ENCODE measurements around the gene LRRC58. TPM values are rescaled to one million over a fixed set of nuclear protein-coding genes. Genes with fewer than 3 reads are reported as not detected.
A peak's percentile ranks its signal among the peaks of the same experiment; 100 is the strongest.

Gene LRRC58
- total RNA-seq, 8 experiments from 2014 or later, result 7.0 to 50.1 (median 20.1) TPM

GRCh38 chr3:120357807-120358206, 8.7 kb upstream of the LRRC58 start:
- H3K27ac ChIP-seq, result no peak overlapping the region
- in situ Hi-C loops (cut with MboI; ENCODE audit: low pct_unique_long_range_greater_than_20kb in 2 of 9, low sequenced_read_pairs in 9 of 9, unreplicated experiment in 9 of 9), result no loop called here
- no peak for ATAC-seq (replicated peaks in 6 of 8)
- no peaks in the 10 kb centered on the region for H3K4me1 ChIP-seq (replicated peaks in 1 of 2)
- no peak overlapping the region for H3K4me3 ChIP-seq

- no peak for ATAC-seq (replicated peaks in 6 of 8)
- WGBS, 10 experiments, result 75 to 100% (median 100%) methylated on average over 1 of the region's 1 CpG; no CpG with 5 or more reads in 3 of the 10 experiments
- no peak overlapping the region for H3K27ac ChIP-seq
- H3K4me3 ChIP-seq, result no peak overlapping the region
- in situ Hi-C loops (cut with MboI; ENCODE audit: low pct_unique_long_range_greater_than_20kb in 2 of 9, low sequenced_read_pairs in 9 of 9, unreplicated experiment in 9 of 9), result no loop called here
- H3K4me1 ChIP-seq (replicated peaks in 1 of 2), result peaks cover 0 to 2% of the 10 kb centered on the region in 2 donors
Measured at GRCh38 chr3:120355486-120355885, 6.3 kb upstream of the LRRC58 start.

- ATAC-seq (replicated peaks in 6 of 8), result no peak
- in situ Hi-C loops (cut with MboI; ENCODE audit: low pct_unique_long_range_greater_than_20kb in 2 of 9, low sequenced_read_pairs in 9 of 9, unreplicated experiment in 9 of 9), result no loop called here
- Histone ChIP-seq H3K27ac (no peak overlapping the region), H3K4me3 (no peak overlapping the region), H3K4me1 (replicated peaks in 1 of 2) (peaks cover 0 to 2% of the 10 kb centered on the region in 2 donors)
Measured at GRCh38 chr3:120353463-120353862, 4.3 kb upstream of the LRRC58 start.

- 86 to 100% (median 100%) methylated on average over 1 to 3 of the region's 4 CpGs; no CpG with 5 or more reads in 3 of the 10 experiments for WGBS, 10 experiments
- Histone ChIP-seq H3K4me1 (replicated peaks in 1 of 2) (peaks cover 5 to 9% of the 10 kb centered on the region in 2 donors), H3K4me3 (no peak overlapping the region), H3K27ac (no peak overlapping the region)
- in situ Hi-C loops (cut with MboI; ENCODE audit: low pct_unique_long_range_greater_than_20kb in 2 of 9, low sequenced_read_pairs in 9 of 9, unreplicated experiment in 9 of 9), result no loop called here
- ATAC-seq (replicated peaks in 6 of 8), result no peak
Measured at GRCh38 chr3:120352017-120352416, 2.9 kb upstream of the LRRC58 start.

DNA sequence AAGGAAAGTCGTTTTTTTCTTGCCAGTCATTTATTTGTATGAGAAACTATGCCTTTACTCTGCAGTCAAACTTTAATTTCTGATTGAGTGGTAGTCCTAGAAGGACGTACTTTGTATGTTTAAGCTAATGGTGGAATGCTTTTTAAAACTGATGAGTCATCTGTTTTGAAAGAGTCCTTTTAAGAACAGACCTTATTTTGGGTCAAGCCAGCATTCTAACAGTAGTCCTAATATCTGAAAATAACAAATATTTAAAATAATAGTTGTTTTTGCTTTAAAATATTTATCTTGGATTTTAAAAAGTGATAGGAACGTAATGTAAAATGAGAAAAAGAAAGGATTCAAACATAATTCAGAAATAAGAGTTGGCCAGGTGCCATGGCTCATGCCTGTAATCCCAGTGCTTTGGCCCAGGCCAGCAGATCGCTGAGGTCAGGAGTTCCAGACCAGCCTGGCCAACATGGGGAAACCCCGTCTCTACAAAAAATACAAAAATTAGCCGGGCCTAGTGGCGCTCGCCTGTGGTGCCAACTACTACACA, 1.3 kb upstream of the LRRC58 start:
- H3K4me3 ChIP-seq, result peak overlapping the region in 3 of 5 donors; percentile 70 to 88 (median 80)
- in situ Hi-C loops (cut with MboI; ENCODE audit: low pct_unique_long_range_greater_than_20kb in 2 of 9, low sequenced_read_pairs in 9 of 9, unreplicated experiment in 9 of 9), result no loop called here
- no peak overlapping the region for H3K27ac ChIP-seq
- WGBS, 10 experiments, result 14 to 76% (median 59%) methylated on average over 2 to 8 of the region's 8 CpGs
- H3K4me1 ChIP-seq (replicated peaks in 1 of 2), result peaks cover 5 to 9% of the 10 kb centered on the region in 2 donors
- no peak for ATAC-seq (replicated peaks in 6 of 8)

- Histone ChIP-seq H3K4me1 (replicated peaks in 1 of 2) (peaks cover 5 to 9% of the 10 kb centered on the region in 2 donors), H3K4me3 (peak overlapping the region; percentile 70 to 88 (median 76)), H3K27ac (peak overlapping the region; percentile 86 to 88)
- no peak for ATAC-seq (replicated peaks in 6 of 8)
- in situ Hi-C loops (cut with MboI; ENCODE audit: low pct_unique_long_range_greater_than_20kb in 2 of 9, low sequenced_read_pairs in 9 of 9, unreplicated experiment in 9 of 9), result no loop called here
- WGBS, 10 experiments, result 0 to 17% (median 0%) methylated on average over 1 to 6 of the region's 6 CpGs; no CpG with 5 or more reads in 1 of the 10 experiments
Measured at GRCh38 chr3:120349855-120350125, 636 bp upstream of the LRRC58 start.

DNA sequence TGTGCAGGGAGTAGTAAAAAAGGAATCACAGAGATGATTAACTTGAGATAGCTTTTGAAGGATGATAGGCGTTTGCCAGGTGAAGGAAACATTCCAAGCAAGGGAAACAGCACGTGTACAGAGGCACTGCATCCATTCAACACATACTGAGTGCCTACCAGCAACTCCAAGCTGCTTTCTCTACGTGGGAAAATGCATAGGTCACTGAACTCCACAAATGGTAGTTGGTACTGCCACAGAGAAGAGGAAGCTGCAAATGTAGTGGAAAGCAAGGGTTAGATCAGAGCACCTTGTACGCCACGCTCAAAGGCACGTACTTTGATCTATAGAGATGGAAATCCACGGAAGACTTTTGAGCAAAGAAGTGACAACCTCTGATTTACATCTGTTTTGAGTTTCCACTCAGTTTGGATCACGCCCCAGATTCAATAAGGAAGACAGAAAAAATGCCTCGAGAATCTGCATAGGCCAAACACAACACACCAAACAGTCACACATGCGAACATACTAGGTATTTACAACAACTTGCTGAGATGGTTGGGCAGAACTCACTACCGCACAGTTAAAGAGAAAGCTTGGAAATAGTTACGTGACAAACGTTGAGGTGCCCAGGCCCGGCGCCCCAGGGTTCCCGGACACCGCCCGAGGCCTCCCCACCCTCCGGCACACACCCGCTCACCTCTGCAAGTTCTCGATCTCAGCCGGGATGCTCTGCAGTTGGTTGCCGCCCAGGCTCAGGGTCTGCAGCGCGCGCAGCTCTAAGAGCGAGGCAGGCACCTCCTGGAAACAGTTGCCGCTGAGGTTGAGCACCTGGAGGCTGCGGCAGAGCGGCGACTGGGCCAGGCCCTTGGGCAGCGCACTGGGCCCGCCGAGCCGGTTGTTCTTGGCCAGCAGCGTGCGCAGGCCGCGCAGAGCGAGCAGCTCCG, 826 bp downstream of the LRRC58 start:
- peaks cover 5 to 9% of the 10 kb centered on the region in 2 donors for H3K4me1 ChIP-seq (replicated peaks in 1 of 2)
- 0 to 14% (median 1%) methylated on average over 2 to 21 of the region's 41 CpGs for WGBS, 10 experiments
- ATAC-seq (replicated peaks in 6 of 8), result peak in 1 of 8 experiments; percentile 31
- peak overlapping the region; percentile 86 to 88 for H3K27ac ChIP-seq
- in situ Hi-C loops (cut with MboI; ENCODE audit: low pct_unique_long_range_greater_than_20kb in 2 of 9, low sequenced_read_pairs in 9 of 9, unreplicated experiment in 9 of 9), result no loop called here
- peak overlapping the region; percentile 70 to 88 (median 76) for H3K4me3 ChIP-seq

DNA sequence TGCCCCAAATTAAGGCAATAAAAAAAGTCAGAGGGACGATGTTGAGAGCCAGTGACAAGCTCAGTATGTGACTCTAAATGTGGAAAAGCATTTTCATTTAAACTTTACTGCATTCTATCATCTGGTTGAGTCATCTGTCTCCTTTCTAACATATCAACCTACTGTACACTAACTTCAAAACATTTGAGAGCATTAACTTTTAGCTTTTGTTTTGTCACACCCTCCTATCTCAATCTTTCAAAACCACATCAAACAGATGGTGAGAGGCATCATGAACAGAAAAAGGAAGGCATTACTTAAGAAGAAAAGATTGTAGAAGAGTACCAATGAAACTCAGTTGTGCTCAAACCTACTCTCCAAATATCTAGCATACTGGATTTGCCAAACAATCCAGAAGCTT, 4.8 kb downstream of the LRRC58 start:
- WGBS, 10 experiments, result 13 to 90% (median 69%) methylated on average over 1 of the region's 1 CpG; no CpG with 5 or more reads in 2 of the 10 experiments
- no peak for ATAC-seq (replicated peaks in 6 of 8)
- no peak overlapping the region for H3K4me3 ChIP-seq
- H3K27ac ChIP-seq, result no peak overlapping the region
- H3K4me1 ChIP-seq (replicated peaks in 1 of 2), result peaks cover 5 to 6% of the 10 kb centered on the region in 2 donors
- in situ Hi-C loops (cut with MboI; ENCODE audit: low pct_unique_long_range_greater_than_20kb in 2 of 9, low sequenced_read_pairs in 9 of 9, unreplicated experiment in 9 of 9), result no loop called here

DNA sequence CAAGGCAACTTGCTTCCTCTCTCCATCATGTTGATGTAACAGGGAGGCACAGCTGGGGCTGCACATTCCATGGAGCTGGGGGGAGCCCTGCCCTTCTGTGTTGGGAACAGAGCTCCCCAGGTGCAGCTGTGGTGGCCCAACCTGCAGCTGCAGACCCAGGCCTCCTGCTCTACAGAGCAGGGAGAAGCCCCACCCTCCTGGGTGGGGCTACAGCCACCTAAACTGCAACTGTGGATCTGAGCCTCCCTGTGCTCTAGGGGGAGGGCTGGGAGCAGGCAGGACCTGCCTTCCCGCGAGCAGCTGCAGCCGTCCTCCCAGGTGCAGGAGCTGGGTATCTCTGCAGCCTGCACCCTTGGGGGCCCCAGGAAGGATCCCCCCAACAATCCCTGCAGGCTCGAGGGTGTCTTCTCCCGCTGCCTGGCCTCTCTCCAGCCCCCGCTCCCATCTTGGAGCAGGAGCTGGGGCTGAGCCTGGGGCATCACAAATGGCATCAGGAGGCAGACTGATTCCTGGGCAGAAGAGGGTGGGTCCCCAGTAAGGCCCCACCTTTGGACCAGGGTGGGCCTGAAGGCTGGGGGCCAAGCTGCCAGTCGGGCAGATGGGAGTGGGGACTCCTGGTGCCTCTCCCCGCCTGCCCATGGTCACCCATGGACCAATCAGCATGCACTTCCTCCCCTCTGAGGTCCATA, 7.4 kb downstream of the LRRC58 start:
- Histone ChIP-seq H3K27ac (no peak overlapping the region), H3K4me1 (replicated peaks in 1 of 2) (no peaks in the 10 kb centered on the region), H3K4me3 (no peak overlapping the region)
- in situ Hi-C loops (cut with MboI; ENCODE audit: low pct_unique_long_range_greater_than_20kb in 2 of 9, low sequenced_read_pairs in 9 of 9, unreplicated experiment in 9 of 9), result no loop called here
- ATAC-seq (replicated peaks in 6 of 8), result peak in 2 of 8 experiments; percentile 30 to 45
- WGBS, 10 experiments, result 100% methylated on average over 3 of the region's 8 CpGs; no CpG with 5 or more reads in 9 of the 10 experiments

DNA sequence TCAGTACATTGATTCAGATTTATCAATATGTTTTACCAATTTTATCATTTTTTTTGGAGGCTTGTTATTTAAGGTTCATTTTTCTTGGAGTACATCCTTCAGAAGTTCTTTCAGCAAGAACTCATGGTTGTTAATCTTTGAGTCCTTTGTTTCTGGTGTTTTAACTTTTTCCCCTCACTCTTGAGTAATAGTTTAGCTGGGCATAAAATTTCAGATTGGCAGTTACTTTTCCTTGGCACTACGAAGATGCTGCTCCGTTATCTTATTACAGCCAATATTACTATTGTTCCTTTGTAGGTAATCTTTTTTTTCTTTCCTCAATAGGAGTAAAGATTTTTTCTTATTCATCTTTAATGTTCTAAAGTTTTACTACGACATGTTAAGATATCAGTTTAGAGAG, 9.8 kb downstream of the LRRC58 start:
- no peak for ATAC-seq (replicated peaks in 6 of 8)
- Histone ChIP-seq H3K27ac (no peak overlapping the region), H3K4me1 (replicated peaks in 1 of 2) (no peaks in the 10 kb centered on the region), H3K4me3 (no peak overlapping the region)
- WGBS, 10 experiments, result 87 to 100% (median 97%) methylated on average over 2 to 3 of the region's 3 CpGs
- in situ Hi-C loops (cut with MboI; ENCODE audit: low pct_unique_long_range_greater_than_20kb in 2 of 9, low sequenced_read_pairs in 9 of 9, unreplicated experiment in 9 of 9), result no loop called here

- WGBS, 10 experiments, result 80 to 100% (median 100%) methylated on average over 1 of the region's 1 CpG; no CpG with 5 or more reads in 3 of the 10 experiments
- H3K4me1 ChIP-seq (replicated peaks in 1 of 2), result no peaks in the 10 kb centered on the region
- H3K27ac ChIP-seq, result no peak overlapping the region
- in situ Hi-C loops (cut with MboI; ENCODE audit: low pct_unique_long_range_greater_than_20kb in 2 of 9, low sequenced_read_pairs in 9 of 9, unreplicated experiment in 9 of 9), result no loop called here
- H3K4me3 ChIP-seq, result no peak overlapping the region
- ATAC-seq (replicated peaks in 6 of 8), result no peak
Measured at GRCh38 chr3:120338517-120338916, 10.6 kb downstream of the LRRC58 start.

DNA sequence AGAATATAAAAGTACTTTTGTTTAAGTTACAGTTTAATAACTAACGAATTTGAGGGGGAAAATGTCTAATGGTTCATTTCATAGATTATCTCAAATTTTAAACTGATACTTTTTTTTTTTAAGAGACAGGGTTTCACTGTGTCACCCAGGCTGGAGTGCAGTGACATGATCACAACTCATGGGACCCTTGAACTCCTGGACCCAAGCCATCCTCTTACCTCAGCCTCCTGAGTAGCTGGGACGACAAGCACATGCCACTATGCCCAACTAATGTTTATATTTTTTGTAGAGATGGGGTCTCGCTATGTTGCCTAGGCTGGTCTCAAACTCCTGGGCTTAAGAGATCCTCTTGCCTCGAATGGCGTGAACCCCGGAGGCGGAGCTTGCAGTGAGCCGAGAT, 16.5 kb downstream of the LRRC58 start:
- in situ Hi-C loops (cut with MboI; ENCODE audit: low pct_unique_long_range_greater_than_20kb in 2 of 9, low sequenced_read_pairs in 9 of 9, unreplicated experiment in 9 of 9), result no loop called here
- ATAC-seq (replicated peaks in 6 of 8), result no peak
- no peaks in the 10 kb centered on the region for H3K4me1 ChIP-seq (replicated peaks in 1 of 2)
- no peak overlapping the region for H3K4me3 ChIP-seq
- 50 to 100% (median 95%) methylated on average over 1 to 7 of the region's 8 CpGs; no CpG with 5 or more reads in 1 of the 10 experiments for WGBS, 10 experiments
- H3K27ac ChIP-seq, result no peak overlapping the region

- WGBS, 10 experiments, result 80 to 100% (median 100%) methylated on average over 1 to 2 of the region's 2 CpGs
- no peak for ATAC-seq (replicated peaks in 6 of 8)
- Histone ChIP-seq H3K4me1 (replicated peaks in 1 of 2) (no peaks in the 10 kb centered on the region), H3K27ac (no peak overlapping the region), H3K4me3 (no peak overlapping the region)
- in situ Hi-C loops (cut with MboI; ENCODE audit: low pct_unique_long_range_greater_than_20kb in 2 of 9, low sequenced_read_pairs in 9 of 9, unreplicated experiment in 9 of 9), result no loop called here
Measured at GRCh38 chr3:120331076-120331475, 18.1 kb downstream of the LRRC58 start.
